Chondrocyte (in vitro differentiated cells): ENCODE results near the gene SECTM1. TPM values are rescaled to one million over a fixed set of nuclear protein-coding genes. Genes with fewer than 3 reads are reported as not detected.

Experiments
- DNase-seq: peaks from one replicate; pipeline ENCODE4 v3.0.0; 2021; ENCODE audit warnings: mixed read lengths, low spot score
- H3K27ac Mint-ChIP-seq: one replicate; pipeline ENCODE4 v1.8.0; 2021; ENCODE audit warnings: mild to moderate bottlenecking, moderate library complexity, mixed read lengths; ENCODE audit not compliant: unreplicated experiment
- H3K27me3 Mint-ChIP-seq: 2 replicates; pipeline ENCODE4 v1.8.0; 2021; ENCODE audit warnings: low read depth, mixed read lengths
- H3K36me3 Mint-ChIP-seq: 2 replicates; pipeline ENCODE4 v1.8.0; 2021; ENCODE audit warnings: low read depth, mixed read lengths
- H3K4me1 Mint-ChIP-seq: 2 replicates; pipeline ENCODE4 v1.8.0; 2021; ENCODE audit warnings: low read depth, mild to moderate bottlenecking, mixed read lengths
- H3K4me3 Mint-ChIP-seq: one replicate; pipeline ENCODE4 v1.8.0; 2021; ENCODE audit warnings: mild to moderate bottlenecking, moderate library complexity, mixed read lengths; ENCODE audit not compliant: unreplicated experiment
- H3K9me3 Mint-ChIP-seq: 2 replicates; pipeline ENCODE4 v1.8.0; 2021; ENCODE audit warnings: low read depth, mixed read lengths
- total RNA-seq: library from RNA; stranded (reverse); gene quantifications from 3 replicates; pipeline ENCODE4 v1.2.1, GENCODE V29; 2021
- TF ChIP-seq, protein P1 (sequence below): fragments of 200-600 bp; sonication (generic); IDR thresholded peaks from 2 replicates; pipeline ENCODE4 v1.5.0; 2021; ENCODE audit warnings: antibody characterized with exemption, mild to moderate bottlenecking, moderate library complexity

Gene SECTM1
- total RNA-seq, 1 donor from 2014 or later = 2.1 TPM

DNA sequence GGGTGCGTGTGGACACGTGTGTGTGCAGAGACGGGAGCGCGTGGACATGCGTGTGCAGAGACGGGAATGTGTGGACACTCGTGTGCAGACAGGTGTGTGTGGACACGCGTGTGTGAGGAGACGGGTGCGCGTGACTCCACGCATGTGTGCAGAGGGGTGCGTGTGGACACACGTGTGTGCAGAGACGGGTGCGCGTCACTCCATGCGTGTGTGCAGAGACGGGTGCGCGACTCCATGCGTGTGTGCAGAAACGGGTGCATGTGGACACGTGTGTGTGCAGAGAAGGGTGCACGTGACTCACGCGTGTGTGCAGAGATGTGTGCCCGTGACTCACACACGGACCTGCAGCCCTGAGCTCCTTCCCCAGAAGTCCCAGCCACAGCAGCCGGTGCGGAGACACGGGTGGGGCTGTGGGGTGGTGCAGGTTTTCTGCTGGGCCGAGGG, 13.9 kb downstream of the SECTM1 start:
- no peak for DNase-seq
- no peaks in the 10 kb centered on the region for H3K9me3 Mint-ChIP-seq
- H3K27ac Mint-ChIP-seq = no peak overlapping the region
- no peak overlapping the region for H3K4me3 Mint-ChIP-seq
- H3K4me1 Mint-ChIP-seq = peaks cover under 1% of the 10 kb centered on the region
- H3K36me3 Mint-ChIP-seq = no peaks in the 10 kb centered on the region
- H3K27me3 Mint-ChIP-seq = peaks cover 13% of the 10 kb centered on the region
- TF ChIP-seq, protein P1, sequence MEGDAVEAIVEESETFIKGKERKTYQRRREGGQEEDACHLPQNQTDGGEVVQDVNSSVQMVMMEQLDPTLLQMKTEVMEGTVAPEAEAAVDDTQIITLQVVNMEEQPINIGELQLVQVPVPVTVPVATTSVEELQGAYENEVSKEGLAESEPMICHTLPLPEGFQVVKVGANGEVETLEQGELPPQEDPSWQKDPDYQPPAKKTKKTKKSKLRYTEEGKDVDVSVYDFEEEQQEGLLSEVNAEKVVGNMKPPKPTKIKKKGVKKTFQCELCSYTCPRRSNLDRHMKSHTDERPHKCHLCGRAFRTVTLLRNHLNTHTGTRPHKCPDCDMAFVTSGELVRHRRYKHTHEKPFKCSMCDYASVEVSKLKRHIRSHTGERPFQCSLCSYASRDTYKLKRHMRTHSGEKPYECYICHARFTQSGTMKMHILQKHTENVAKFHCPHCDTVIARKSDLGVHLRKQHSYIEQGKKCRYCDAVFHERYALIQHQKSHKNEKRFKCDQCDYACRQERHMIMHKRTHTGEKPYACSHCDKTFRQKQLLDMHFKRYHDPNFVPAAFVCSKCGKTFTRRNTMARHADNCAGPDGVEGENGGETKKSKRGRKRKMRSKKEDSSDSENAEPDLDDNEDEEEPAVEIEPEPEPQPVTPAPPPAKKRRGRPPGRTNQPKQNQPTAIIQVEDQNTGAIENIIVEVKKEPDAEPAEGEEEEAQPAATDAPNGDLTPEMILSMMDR = no peak

DNA sequence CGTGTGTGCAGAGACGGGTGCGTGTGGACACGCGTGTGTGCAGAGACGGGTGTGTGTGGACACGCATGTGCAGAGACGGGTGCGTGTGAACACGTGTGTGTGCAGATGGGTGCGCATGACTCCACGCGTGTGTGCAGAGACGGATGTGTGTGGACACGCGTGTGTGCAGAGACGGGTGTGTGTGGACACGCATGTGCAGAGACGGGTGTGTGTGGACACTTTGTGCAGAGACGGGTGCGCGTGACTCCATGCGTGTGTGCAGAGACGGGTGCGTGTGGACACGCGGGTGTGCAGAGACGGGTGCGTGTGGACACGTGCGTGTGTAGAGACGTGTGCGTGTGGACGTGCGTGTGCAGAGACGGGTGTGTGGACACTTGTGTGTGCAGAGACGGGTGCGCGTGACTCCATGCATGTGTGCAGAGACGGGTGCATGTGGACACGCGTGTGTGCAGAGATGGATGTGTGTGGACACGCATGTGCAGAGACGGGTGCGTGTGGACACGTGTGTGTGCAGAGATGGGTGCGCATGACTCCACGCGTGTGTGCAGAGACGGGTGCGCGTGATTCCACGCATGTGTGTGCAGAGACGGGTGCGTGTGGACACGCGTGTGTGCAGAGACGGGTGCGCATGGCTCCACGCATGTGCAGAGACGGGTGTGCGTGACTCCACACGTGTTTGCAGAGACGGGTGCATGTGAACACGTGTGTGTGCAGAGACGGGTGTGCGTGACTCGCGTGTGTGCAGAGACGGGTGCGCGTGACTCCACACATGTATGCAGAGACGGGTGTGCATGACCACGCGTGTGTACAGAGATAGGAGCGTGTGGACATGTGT, 14.6 kb downstream of the SECTM1 start:
- TF ChIP-seq, protein P1 = no peak
- H3K36me3 Mint-ChIP-seq = no peaks in the 10 kb centered on the region
- H3K27ac Mint-ChIP-seq = no peak overlapping the region
- no peak for DNase-seq
- no peaks in the 10 kb centered on the region for H3K9me3 Mint-ChIP-seq
- no peaks in the 10 kb centered on the region for H3K4me1 Mint-ChIP-seq
- peaks cover 17% of the 10 kb centered on the region for H3K27me3 Mint-ChIP-seq
- no peak overlapping the region for H3K4me3 Mint-ChIP-seq

DNA sequence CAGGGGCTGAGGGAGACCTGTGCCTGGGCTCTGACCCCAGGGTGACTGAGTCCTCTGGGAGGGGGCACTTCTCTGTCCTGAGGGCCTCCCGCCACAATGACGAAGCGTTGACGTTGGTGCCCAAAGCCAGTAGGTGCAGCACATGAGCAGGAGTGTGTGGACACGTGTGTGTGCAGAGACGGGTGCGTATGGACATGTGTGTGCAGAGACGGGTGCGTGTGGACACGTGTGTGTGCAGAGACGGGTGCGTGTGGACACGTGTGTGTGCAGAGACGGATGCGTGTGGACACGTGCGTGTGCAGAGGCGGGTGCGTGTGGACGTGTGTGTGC, 15.4 kb downstream of the SECTM1 start:
- TF ChIP-seq, protein P1 = no peak
- no peak overlapping the region for H3K4me3 Mint-ChIP-seq
- no peaks in the 10 kb centered on the region for H3K9me3 Mint-ChIP-seq
- no peaks in the 10 kb centered on the region for H3K36me3 Mint-ChIP-seq
- peaks cover 18% of the 10 kb centered on the region for H3K27me3 Mint-ChIP-seq
- H3K27ac Mint-ChIP-seq = no peak overlapping the region
- no peaks in the 10 kb centered on the region for H3K4me1 Mint-ChIP-seq
- DNase-seq = no peak

DNA sequence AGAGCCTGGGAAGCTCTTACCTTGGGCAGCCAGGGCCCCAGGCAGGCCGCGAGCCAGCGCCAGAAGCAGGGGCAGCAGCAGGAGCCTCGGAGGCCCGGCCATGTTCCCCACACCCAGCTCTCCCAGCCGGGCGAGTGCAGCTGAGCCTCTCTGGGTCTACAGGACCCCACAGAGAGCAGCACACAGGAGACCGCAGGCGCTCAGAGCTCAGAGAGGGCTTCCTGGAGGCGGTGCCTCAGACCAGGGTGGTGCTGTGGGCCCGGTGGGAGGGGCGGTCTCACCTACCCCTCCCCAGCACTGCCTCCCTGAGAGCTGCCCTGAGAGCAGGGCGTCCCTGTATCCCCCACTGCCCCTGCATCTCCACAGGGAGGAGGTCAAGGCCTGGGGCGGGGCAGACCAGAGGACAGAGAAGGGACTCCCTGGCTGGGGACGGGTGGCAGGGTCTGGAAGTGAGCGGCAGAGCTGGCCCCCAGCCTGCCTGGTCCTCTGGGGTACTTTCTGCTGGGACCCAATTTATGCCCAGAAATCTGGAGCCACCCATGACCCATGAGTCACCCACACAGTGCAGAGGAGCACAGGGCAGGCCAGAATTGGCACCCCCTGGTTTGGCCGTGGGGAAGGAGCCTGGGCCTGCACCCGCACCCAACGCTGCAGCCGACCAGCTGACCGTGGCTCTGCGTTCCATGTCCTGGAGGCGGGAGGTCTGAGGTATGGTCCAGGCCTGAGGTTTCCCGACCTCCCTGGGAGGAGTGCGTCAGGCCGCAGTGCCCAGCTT, 16.0 kb downstream of the SECTM1 start, which contains the start of gene CD7:
CD7 (minus strand) TSS at position 215 of the 775 bp plus-strand sequence; CDS start at position 102, 113 bp downstream.
- Mint-ChIP-seq H3K4me1 (no peaks in the 10 kb centered on the region), H3K36me3 (no peaks in the 10 kb centered on the region), H3K9me3 (no peaks in the 10 kb centered on the region), H3K27ac (no peak within 1 kb of the TSS), H3K27me3 (peaks cover 18% of the 10 kb centered on the region), H3K4me3 (no peak within 1 kb of the TSS)
- TF ChIP-seq, protein P1 = no peak
- DNase-seq = no peak

DNA sequence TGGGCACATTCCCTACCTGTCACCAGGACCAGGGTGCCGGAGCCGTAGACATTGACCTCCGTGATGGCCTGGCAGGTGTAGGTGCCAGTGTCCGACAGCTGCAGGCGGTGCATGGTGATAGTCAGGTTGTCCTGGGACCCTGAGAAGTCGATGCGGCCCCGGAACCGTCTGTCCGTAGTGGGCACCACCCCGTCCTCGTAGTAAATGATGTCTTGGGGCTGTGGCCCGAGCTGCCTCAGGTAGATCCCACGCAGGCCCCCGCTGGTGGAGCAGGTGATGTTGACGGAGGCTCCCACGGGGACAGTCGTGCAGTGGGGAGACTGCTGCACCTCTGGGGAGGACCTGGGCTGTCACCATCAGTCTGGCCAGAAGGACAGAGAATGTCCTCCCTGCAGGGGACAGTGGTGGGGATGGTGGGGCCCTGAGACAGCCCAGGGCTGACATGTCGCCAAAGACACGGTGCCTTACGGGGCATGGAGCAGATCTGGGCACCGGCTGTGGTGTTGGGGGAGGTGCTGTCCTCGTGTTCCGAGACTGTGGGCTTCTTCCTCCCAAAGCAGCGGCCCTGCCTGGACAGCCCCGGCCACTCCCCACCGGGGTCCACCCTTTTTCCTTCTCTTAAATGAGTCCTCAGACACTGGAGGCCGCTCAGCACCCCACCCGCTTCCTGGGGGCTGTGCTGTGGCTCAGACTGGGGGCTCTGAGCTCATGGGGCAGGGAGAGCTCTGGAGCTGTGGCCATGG, 16.7 kb downstream of the SECTM1 start:
- Mint-ChIP-seq H3K9me3 (no peaks in the 10 kb centered on the region), H3K27ac (no peak overlapping the region), H3K4me1 (no peaks in the 10 kb centered on the region), H3K36me3 (no peaks in the 10 kb centered on the region), H3K4me3 (no peak overlapping the region), H3K27me3 (peaks cover 18% of the 10 kb centered on the region)
- DNase-seq = no peak
- TF ChIP-seq, protein P1 = no peak
